HG02943 (cell line): ENCODE measurements around the gene DFFA.
"Not testable (repeated sequence)": the region's sequence is repeated elsewhere in the genome, so short reads cannot be mapped to it uniquely, and the experiment has no call there.

ENCODE experiments used
- ATAC-seq: cut with Tn5 transposase; IDR thresholded peaks from one replicate; pipeline ENCODE4 v1.9.1; 2021; ENCODE audit warnings: mild to moderate bottlenecking, low read depth, moderate library complexity; ENCODE audit not compliant: unreplicated experiment

Gene DFFA

DNA sequence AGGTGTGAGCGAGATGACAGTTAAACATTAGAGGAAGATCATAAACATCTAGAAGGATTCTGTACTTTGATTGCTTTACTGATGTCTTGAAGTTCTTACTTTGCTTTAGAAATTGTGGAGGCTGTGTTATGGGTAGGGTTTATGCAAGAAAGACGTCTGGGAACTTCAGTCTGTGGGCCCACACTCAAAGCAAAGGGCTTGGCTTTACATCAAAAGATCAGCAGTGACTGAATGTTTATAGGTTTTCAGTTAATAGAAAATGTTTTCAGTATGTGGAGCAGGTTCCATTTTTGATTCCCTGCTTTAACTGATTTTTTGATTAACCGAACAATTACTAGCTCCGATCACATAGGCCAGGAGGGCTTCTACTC is 34.3 kb upstream of the DFFA start:
- ATAC-seq = no peak

DNA sequence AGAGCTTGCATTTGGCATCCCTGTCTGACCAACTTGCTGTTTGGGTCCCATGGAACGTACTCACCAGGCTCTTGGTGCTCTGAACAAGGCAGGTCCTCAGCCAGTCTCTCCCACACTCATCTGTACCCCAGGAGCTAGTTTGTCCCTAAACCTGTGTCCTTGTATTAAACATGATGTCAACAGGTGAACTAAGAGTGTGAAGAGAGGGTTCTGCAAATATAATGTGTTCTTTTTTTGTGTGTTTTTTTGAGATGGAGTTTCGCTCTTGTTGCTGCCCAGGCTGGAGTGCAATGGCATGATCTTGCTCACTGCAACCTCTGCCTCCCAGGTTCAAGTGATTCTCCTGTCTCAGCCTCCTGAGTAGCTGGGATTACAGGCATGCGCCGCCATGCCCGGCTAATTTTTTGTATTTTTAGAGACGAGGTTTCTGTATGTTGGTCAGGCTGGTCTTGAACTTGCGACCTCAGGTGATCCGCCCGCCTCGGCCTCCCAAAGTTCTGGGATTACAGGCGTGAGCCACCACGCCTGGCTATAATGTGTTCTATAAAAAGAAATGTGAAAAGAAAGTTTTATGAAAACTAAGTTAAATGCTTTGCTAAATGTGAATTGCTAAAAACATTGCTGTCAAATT is 33.8 kb upstream of the DFFA start:
- not testable (repeated sequence) for ATAC-seq

DNA sequence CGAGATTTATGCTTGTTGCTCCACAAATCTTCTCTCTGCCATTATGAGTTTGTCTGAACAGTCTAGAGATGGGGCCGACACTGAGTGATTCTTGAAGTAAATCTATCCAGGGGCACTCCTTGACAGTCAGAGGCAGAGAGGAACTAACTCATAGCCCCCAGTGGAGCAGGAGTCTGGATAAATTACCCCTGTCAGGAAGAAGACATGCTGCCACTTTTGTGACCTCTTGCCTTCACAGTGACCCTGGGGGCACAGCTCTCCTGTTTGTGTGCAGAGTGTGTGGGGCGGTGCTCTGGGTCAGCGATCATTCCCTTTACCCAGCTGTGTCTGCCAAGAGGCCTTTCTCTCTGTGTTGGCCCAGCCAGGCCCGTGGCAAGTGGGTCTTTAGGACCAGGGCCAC is 31.9 kb upstream of the DFFA start:
- no peak for ATAC-seq

DNA sequence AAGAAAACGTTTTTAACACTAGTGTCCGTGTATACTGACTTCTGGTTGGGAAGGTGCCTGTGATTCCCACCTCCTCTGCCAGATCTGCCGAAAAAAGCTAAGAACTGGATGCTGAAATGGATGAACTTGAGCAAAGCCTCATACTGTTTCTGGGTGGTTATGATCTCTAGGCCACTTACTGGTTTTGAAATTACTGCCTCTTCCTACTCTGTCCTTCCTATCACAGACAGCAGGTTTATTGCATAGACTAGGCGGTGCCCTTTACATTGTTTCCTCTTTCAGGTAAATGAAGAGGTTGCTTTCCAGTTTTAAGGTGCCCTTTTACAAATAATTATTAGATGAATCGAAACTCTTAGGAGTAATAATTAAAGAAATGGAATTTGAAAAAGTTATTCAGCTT is 29.9 kb upstream of the DFFA start:
- ATAC-seq = no peak

DNA sequence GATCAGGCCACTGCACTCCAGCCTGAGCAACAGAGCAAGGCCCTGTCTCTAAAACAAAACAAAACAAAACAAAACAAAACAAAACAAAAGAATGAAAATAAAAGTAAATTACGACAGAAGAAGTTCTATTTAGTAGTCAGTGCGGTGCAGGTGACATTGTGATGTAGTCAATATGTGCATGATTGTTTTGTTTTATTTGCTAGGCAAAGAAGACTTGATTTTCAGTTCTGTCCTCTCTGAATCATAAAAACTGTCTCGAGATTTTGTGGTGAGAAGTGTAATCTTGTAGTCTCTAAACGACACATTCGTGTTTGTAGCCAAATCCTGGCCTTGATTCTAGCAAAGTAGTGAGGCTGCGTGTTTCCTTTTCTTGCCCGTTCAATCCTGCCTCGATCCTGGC is 25.9 kb upstream of the DFFA start:
- ATAC-seq = no peak

DNA sequence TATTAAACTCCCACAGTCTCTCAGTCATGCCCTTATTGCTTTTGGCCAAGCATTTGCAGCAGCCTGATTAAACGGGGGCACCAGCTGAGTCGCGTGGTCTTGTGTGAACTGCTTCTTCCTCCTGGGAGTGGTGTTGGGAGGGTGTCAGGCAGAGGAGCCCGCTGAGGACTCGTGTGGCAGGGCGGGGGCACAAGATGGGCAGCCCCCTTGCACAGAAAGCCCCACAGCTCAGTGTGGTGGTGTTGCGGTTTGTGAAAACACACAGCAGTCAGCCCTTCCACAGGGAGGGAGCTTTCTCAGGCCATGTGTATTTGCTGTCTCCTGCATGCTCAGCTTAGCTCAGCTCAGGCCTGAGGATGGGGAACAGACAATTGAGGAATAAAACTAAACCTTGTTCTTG is 24.8 kb upstream of the DFFA start:
- no peak for ATAC-seq

DNA sequence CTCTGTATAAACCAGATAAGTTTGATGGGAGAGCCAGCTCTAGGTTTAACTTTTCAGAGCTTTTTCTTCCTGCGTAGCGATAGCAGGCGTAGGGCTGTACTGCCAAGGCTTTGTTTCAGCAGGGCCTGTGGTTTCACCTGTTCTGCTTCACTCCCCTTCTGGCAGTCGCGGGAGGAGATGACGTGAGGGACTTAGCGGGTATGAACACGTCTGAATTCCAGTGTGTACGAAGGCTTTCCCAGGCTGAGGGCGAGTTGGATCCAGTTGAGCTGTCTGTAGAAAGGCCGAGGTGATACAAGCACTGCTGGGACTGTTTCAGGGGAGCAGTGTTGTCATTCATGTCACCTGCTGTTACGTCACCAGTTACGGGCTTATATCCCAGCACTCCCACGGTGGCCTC is 23.6 kb upstream of the DFFA start:
- no peak for ATAC-seq

DNA sequence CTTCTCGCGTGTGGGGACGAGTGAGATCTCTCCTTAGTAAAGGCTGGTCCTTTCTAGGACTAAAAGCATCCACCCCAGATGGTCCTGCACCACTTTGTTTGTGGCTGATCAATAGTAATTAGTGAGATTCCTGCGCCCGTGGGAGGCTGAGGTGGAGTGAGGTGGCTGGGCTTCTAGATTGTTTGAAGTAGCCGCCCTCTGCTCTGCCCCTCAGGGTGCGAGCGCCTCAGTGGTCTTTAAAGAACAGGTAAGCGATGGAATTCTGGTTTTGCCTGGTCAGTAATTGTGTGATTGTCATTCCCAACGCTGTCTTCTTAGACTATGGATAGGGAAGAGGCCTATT is 23.1 kb upstream of the DFFA start:
- ATAC-seq = no peak

DNA sequence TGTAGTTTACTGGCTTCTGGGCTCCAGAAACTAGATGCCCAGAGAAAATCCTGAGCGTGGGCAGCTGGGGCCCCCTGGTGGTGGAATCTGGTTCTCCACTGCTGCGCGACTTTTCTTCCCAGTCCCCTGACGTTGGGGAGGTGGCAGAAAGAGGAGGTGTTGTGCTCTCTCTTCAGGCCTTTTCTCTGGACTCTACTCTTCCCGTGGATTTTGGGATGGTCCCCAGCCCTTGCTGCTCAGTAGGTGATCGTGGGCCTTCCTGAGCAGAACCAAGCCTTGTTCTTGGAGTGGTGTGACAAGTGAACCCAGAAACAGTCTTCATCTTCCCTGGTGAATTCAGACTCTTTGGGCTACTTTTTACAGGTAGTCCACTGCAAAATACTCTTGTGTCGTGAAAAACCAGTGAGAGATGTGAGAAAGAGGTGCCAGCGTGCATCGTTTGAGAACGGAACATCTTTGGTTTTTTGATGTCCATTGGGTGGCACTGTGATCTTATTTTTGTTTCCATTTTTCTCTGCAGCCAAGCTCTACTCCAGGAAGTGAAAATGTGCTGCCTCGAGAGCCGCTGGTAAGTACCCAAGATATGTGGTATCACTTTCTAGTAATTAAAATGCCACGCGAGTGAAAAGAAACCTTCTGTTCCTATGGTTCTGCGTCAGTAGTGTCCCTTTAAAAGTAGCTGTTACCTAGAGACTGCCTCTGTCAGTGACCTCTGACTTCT is 22.6 kb upstream of the DFFA start:
- ATAC-seq = peak; percentile 60

DNA sequence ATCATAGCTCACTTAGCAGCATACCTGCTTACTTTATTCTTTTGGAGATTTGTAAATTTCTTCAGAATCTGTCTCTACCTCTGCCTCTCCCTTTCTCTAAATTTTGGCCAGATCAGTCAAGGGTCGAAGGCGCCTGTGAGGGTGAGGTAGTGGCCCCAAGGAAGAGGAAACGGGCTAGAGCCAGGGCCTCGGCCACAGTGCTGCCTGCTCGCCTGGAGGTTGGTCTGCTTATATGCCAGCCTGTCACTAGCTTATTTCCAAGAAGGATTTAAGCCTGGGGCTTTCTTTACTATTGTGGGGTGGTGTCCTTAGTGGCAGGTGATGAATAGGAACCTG is 22.1 kb upstream of the DFFA start:
- ATAC-seq = peak; percentile 11

DNA sequence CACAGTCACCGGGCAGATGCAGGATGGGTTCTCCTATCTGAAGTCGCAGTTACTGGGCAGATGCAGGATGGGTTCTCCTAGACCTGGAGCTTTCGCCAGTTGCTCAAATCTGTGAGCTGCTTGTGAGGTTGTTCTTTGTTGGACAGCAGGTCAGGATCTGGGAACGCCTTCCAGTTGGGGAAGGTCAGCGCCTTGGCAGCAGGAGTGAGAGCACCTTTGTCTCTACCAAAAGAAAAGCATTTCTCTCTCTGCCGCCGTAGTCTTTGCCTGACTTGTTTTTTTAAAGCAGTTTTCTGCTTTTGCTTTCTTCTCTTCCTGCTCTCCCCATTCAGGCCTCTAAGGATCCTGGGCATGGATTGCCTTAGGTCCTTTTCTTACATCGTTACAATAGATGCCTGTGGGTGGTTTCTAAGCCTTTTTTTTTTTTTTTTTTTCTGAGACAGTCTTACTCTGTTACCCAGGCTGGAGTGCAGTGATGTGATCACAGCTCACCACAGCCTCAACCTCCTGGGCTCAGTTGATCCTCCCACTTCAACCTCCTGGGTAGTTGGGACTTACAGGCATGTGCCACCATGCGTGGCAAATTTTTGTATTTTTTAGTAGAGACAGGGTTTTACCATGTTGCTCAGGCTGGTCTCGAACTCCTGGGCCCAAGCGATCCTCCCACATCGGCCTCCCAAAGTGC is 18.1 kb upstream of the DFFA start:
- ATAC-seq = no peak

DNA sequence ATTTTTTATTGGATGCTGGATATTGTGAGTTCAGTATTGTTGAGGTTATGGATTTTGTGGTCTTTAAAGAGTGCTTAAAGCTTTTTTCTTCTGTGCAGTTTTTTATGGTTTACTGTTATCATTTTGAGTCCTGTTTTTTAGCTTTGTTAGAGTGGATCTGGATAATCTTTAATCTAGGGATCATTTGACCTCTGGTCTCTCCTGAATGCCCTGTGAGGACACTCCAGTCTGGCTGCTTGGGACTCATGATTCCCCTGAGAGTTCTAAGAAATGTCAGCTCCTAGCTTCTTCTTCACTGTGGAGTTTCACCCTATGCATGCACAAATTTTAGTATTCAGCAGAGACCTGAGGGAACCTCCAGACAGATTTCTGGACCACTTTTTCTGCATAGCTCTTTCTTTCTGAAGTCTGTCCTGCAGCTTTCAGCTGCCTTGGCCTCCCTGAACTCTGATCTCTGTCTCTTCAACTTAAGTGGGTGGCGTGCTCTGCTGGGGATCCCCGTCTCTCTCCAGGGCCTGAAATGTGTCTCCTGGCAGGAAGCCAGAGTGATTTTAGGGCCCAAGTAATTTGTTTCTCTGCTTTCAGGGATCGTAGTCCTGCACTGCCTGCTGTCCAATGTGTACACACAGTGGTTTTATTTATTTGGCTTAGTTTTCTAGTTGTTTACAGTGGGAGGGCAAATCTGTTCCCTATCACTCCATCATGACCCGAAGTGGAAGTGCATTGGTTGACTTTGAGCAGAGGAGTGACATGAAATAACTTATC is 17.1 kb upstream of the DFFA start:
- ATAC-seq = no peak

DNA sequence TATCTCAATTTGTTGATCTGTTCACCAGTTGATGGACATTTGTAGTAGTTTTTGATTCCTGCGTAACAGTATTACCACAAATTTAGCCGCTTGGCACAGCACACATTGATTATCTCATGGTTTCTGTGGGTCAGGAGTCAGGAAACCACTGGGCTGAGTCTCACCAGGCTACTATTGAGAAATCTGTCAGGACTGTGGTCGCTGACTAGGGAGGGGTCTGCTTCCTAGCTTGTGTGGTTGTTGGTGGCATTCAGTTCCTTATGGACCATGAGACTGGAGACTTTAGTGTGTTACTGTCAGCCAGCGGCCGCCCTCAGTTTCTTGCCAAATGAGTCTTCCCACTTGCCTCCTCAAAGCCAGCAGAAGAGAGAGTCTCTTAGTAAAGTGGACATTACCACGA is 12.2 kb upstream of the DFFA start:
- ATAC-seq = no peak

DNA sequence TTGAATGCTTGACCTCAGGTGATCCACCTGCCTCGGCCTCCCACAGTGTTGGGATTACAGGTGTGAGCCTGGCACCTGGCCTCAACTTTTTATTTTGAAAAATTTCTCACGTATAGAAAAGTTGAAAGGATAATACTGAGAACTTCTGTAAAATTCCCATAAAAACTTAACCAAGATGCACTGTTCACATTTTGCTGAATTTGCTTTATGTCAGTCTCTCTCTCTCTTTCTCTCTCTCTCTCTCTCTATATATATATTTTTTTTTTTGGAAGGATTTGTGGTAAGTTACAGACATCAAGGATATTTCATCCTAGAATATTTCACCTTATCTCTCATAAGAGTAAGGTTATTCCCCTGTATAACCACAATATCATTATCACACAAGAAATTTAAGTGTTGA is 8.3 kb upstream of the DFFA start:
- ATAC-seq = no peak

DNA sequence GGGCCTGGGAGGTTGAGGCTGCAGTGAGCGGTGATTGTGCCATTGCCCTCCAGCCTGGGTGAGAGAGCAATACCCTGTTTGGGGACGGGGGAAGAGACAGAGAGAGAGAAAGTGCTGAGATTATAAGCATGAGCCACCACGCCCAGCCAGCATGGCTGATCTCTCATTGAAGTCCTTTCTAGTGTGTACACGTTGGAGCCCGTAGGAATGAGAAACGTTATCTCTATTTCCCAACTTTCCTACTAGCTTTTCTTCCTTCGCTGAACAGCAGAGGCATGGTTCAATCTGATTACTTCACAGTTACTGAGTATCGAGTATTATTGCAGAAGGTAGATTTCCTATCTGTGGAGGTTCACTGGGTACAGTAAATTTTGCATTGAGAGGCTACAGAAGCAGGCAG is 7.0 kb upstream of the DFFA start:
- no peak for ATAC-seq

DNA sequence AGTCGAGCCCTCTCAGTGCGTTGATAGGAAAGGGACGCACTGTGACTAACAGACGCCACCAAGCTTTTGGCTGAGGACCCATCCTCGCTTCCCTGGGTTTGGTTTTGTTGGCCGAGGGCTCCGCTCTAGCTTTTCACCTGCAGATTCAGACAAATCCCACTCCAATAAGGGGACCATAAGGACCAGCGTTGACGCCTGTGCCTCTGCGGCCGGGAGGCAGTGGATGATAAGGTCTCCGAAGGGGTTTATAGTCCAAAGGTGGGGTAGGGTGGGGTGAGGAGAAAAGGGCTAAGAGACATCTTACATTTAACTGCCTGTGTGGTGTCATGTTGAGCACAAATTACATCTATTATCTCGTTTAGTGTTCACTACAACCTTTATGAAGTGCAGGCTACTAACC is 3.2 kb upstream of the DFFA start:
- ATAC-seq = no peak

DNA sequence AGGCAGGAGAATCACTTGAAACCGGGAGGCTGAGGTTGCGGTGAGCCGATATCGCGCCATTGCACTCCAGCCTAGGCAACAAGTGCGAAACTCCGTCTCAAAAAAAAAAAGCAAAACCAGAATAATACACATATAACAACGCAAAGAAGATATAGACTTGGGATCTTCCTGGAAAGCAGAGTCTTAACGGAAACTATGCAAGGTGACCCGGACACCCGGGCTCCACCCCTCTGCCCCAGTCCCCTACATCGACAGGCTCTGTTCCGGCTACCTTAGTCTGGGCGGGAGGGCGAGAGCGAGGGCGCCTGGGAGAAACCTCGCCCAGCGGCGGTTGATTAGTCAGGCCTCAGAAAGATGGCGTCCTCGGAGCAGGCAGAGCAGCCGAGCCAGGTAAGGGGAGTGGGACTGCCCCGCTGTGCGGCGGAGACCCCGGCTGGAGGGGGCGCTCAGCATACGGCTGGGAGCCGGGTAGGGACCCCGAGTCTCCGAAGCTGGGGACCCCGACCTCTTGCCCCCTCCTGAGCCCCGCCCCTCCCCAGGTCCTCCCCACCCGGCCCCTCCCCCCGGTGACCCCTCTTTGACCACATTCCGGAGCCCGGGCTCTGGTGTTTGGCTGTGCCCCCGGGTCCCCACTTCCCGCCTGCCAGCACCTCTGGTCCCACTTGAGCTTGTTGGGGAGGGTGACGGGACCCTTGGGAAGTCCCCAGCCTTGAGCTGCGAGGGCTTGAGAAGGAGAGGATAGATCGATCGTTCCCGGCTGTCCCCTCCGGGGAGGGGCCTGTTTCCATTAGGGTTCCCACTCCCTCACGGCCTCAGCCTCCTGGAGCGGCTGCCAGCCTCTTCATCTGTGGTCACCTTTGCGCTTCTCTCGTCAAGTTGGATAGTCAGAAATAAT is 2.5 kb upstream of the DFFA start, which contains the start of gene PEX14:
TSS of gene PEX14 (plus strand) at position 338 of the 895 bp plus-strand sequence. CDS start at position 355, 17 bp downstream.
- ATAC-seq = peak; percentile 56

DNA sequence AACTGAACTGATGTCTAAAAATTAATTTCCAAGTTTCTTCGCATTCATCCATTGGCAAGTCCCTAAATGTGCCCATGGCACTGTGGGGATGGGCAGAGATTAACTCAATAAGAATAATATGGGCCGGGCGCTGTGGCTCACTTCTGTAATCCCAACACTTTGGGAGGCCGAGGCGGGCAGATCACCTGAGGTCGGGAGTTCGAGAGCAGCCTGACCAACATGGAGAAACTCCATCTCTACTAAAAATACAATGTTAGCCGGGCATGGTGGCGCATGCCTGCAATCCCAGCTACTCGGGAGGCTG is 1.9 kb upstream of the DFFA start:
- ATAC-seq = not testable (repeated sequence)

DNA sequence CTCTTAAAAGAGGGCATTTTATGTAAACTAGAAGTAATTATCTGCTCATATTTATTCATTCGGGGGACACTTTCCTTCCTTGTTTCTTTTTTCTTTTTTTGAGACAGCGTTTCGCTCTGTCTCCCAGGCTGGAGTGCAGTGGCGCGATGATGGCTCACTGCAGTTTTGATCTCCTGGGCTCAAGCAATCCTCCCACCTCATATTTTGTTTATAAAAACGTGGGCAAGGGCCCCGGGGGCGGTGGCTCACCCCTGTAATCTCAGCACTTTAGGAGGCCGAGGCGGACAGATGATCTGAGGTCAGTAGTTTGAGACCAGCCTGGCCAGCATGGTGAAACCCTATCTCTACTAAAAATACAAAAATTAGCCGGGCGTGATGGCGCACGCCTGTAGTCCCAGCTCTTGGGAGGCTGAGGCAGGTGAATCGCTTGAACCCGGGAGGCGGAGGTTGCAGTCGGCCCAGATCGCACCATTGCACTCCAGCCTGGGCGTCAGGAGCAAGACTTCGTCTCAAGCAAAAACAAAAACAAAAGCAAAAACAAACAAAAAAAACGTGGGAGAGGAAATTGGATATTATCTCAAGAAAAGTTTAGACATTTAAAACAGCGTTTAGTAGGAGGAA is 926 bp upstream of the DFFA start:
- no peak for ATAC-seq
